CD4-positive, alpha-beta T cell treated with Interleukin-17A for 4 hours (primary cell): ENCODE measurements around the gene WDR41.
"Not testable (repeated sequence)": the region's sequence is repeated elsewhere in the genome, so short reads cannot be mapped to it uniquely, and the experiment has no call there.

Source experiments
- DNase-seq: peaks from one replicate; pipeline ENCODE4 v3.0.0-alpha.2; 2020; ENCODE audit warnings: mixed read lengths

Gene WDR41

GRCh38 chr5:77402796-77403195 lies 89.3 kb downstream of the WDR41 start:
- no peak for DNase-seq

DNA sequence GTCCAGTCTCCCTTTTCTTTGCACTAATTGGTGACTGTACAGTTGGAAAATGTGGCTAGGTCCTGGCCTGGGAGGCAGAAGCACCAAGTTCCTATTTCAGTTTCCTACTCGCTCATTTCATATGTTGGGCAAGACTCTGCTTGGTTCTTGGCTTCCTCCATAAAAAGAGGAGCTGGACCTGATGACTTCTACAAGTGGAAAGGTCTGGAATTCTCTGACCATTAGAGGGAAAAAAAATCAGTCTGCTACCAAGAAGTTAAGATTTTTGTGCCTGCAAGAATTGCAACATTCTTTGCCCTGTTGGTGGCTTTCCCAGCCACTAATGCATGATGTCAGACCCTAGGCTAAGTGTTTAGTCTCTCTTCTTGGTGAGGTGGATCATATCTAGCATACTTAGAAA lies 91.5 kb downstream of the WDR41 start:
- DNase-seq = no peak

GRCh38 chr5:77398896-77399295 lies 93.2 kb downstream of the WDR41 start:
- no peak for DNase-seq

GRCh38 chr5:77398458-77398857 lies 93.7 kb downstream of the WDR41 start:
- DNase-seq = no peak

- no peak for DNase-seq
Observed at GRCh38 chr5:77397686-77398292, 94.3 kb downstream of the WDR41 start.

GRCh38 chr5:77396017-77396416 lies 96.1 kb downstream of the WDR41 start:
- no peak for DNase-seq

GRCh38 chr5:77394064-77394715 lies 97.9 kb downstream of the WDR41 start:
- no peak for DNase-seq

- no peak for DNase-seq
Observed at GRCh38 chr5:77391240-77391765, 100.8 kb downstream of the WDR41 start.

GRCh38 chr5:77390795-77391194 lies 101.3 kb downstream of the WDR41 start:
- no peak for DNase-seq

GRCh38 chr5:77390221-77390620 lies 101.9 kb downstream of the WDR41 start:
- DNase-seq = no peak

- no peak for DNase-seq
Observed at GRCh38 chr5:77389746-77390145, 102.4 kb downstream of the WDR41 start.

GRCh38 chr5:77386340-77386739 lies 105.8 kb downstream of the WDR41 start:
- not testable (repeated sequence) for DNase-seq

DNA sequence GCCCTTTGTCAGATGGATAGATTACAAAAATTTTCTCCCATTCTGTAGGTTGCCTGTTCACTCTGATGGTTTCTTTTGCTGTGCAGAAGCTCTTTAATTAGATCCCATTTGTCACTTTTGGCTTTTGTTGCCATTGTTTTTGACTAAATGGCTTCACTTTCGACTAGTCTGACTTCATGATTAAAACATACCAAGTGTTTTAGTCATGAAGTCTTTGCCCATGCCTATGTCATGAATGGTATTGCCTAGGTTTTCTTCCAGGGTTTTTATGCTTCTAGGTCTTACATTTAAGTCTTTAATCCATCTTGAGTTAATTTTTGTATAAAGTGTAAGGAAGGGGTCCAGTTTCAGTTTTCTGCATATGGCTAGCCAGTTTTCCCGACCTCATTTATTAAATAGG lies 108.8 kb downstream of the WDR41 start:
- DNase-seq = not testable (repeated sequence)
